Measurements from ENCODE around the gene TKTL1. TPM values are rescaled to one million over a fixed set of nuclear protein-coding genes. Genes with fewer than 3 reads are reported as not detected.

Gene TKTL1
- total RNA-seq, 4 donors from 2014 or later, result 0.31 TPM; not detected in 2

- no peaks in the 10 kb centered on the region for H3K27me3 ChIP-seq
These were observed 7.9 kb downstream of the TKTL1 start for GRCh38 chrX:154303476-154303875.

DNA sequence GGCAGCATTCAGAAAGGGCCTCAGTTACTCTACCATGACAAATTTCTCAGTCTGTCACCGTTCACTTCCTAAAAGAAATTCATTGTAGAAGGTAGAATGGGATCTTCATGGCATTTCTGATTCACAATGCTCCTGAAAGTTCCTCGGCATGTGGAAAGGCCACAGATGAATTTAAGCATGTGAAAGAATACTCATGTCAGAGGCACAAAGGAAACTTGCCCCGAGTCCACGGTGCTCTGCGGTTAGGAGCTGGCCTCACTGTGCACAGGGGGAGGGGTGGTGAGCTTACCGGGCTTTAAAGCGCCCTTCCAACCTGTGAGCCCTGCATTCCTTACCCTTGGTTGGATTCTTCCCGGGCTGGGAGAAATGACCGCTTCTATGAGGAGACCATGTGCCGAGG lies 9.3 kb downstream of the TKTL1 start:
- Histone ChIP-seq H3K4me3 (no peak overlapping the region), H3K4me1 (no peaks in the 10 kb centered on the region), H3K9me3 (no peaks in the 10 kb centered on the region), H3K36me3 (no peaks in the 10 kb centered on the region), H3K27ac (no peak overlapping the region), H3K27me3 (no peaks in the 10 kb centered on the region)
- 76% methylated on average over 6 of the region's 10 CpGs; no CpG with 5 or more reads in 1 of the 2 donors for WGBS, 2 donors (ENCODE audit: low coverage in 1 of 2)
- no peak for TF ChIP-seq POLR2A (IDR thresholded peaks at IDR 0.05)
- TF ChIP-seq POLR2AphosphoS5 (IDR thresholded peaks at IDR 0.05), result no peak
- TF ChIP-seq EP300 (IDR thresholded peaks at IDR 0.05), result no peak
- TF ChIP-seq CTCF (IDR thresholded peaks at IDR 0.05), result no peak
- no peak for ATAC-seq

More at GRCh38 chrX:154303476-154303875, 7.9 kb downstream of the TKTL1 start:
- no peaks in the 10 kb centered on the region for H3K36me3 ChIP-seq
- no peaks in the 10 kb centered on the region for H3K9me3 ChIP-seq
- TF ChIP-seq POLR2A (IDR thresholded peaks at IDR 0.05) (no peak), POLR2AphosphoS5 (IDR thresholded peaks at IDR 0.05) (no peak), EP300 (IDR thresholded peaks at IDR 0.05) (no peak), CTCF (IDR thresholded peaks at IDR 0.05) (no peak)
- H3K27ac ChIP-seq, result no peak overlapping the region
- WGBS, 2 donors (ENCODE audit: low coverage in 1 of 2), result 70 to 100% methylated on average over 1 to 2 of the region's 8 CpGs
- ATAC-seq, result no peak
- H3K4me1 ChIP-seq, result no peaks in the 10 kb centered on the region
- no peak overlapping the region for H3K4me3 ChIP-seq

- no peak overlapping the region for H3K4me3 ChIP-seq
- H3K36me3 ChIP-seq, result no peaks in the 10 kb centered on the region
- 40 to 84% methylated on average over 1 to 6 of the region's 11 CpGs for WGBS, 2 donors (ENCODE audit: low coverage in 1 of 2)
- no peaks in the 10 kb centered on the region for H3K4me1 ChIP-seq
- no peak for ATAC-seq
- no peaks in the 10 kb centered on the region for H3K9me3 ChIP-seq
- H3K27me3 ChIP-seq, result no peaks in the 10 kb centered on the region
- no peak overlapping the region for H3K27ac ChIP-seq
- TF ChIP-seq POLR2A (IDR thresholded peaks at IDR 0.05) (no peak), POLR2AphosphoS5 (IDR thresholded peaks at IDR 0.05) (no peak), EP300 (IDR thresholded peaks at IDR 0.05) (no peak), CTCF (IDR thresholded peaks at IDR 0.05) (no peak)
These were observed 10.1 kb downstream of the TKTL1 start for GRCh38 chrX:154305541-154306205.

DNA sequence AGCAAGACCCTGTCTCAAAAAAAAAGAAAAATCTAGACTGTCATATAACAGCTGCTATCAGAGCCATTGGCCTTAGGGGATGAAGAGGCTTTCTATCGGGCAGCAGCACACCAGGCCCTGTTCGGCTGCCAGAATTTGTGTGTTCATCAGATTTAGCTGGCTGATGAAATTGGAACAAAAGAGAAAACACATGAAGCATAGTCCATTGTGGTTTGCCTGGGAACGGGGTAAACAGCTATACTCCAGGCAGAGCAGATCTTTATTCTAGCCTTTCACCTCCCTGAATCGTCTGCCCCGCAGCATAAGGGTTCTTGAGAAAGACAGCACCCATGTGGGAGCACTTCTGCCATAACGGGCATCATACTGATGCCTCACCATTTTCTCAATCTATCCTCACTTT lies 11.6 kb downstream of the TKTL1 start:
- ATAC-seq, result no peak
- Histone ChIP-seq H3K4me1 (no peaks in the 10 kb centered on the region), H3K27me3 (no peaks in the 10 kb centered on the region), H3K27ac (no peak overlapping the region), H3K4me3 (no peak overlapping the region), H3K36me3 (no peaks in the 10 kb centered on the region), H3K9me3 (no peaks in the 10 kb centered on the region)
- TF ChIP-seq POLR2A (IDR thresholded peaks at IDR 0.05) (no peak), CTCF (IDR thresholded peaks at IDR 0.05) (no peak)
- WGBS, 2 donors (ENCODE audit: low coverage in 1 of 2), result 60 to 87% methylated on average over 1 to 5 of the region's 6 CpGs
